HG02840 (cell line): ENCODE results near the gene PTDSS2.

Source experiments
- ATAC-seq: cut with Tn5 transposase; IDR thresholded peaks from one replicate; pipeline ENCODE4 v1.9.1; 2021; ENCODE audit warnings: mild to moderate bottlenecking, moderate library complexity, moderate number of reproducible peaks; ENCODE audit not compliant: unreplicated experiment, low FRiP score

The PTDSS2 gene

GRCh38 chr11:538431-539051 lies 88.5 kb downstream of the PTDSS2 start:
- no peak for ATAC-seq

- ATAC-seq = no peak
Observed at GRCh38 chr11:539971-540481, 89.9 kb downstream of the PTDSS2 start.
